GM19324 (cell line): ENCODE results near the gene NFE2L3.
"Not testable (repeated sequence)": the region's sequence is repeated elsewhere in the genome, so short reads cannot be mapped to it uniquely, and the experiment has no call there.

Experiments
- ATAC-seq: cut with Tn5 transposase; IDR thresholded peaks from one replicate; pipeline ENCODE4 v1.9.1; 2021; ENCODE audit warnings: mild to moderate bottlenecking, moderate library complexity; ENCODE audit not compliant: unreplicated experiment, low FRiP score

Gene NFE2L3

GRCh38 chr7:26185844-26186180 lies 33.8 kb downstream of the NFE2L3 start:
- ATAC-seq, result peak; percentile 14

GRCh38 chr7:26186364-26187311 lies 34.6 kb downstream of the NFE2L3 start:
- ATAC-seq, result no peak

GRCh38 chr7:26187380-26188205 lies 35.6 kb downstream of the NFE2L3 start:
- ATAC-seq, result no peak

GRCh38 chr7:26188206-26188956 lies 36.4 kb downstream of the NFE2L3 start:
- ATAC-seq, result no peak

GRCh38 chr7:26188957-26189541 lies 37.1 kb downstream of the NFE2L3 start:
- no peak for ATAC-seq

GRCh38 chr7:26189697-26190096 lies 37.7 kb downstream of the NFE2L3 start:
- no peak for ATAC-seq

- no peak for ATAC-seq
Measured at GRCh38 chr7:26190417-26190869, 38.4 kb downstream of the NFE2L3 start.

GRCh38 chr7:26191233-26191973 lies 39.4 kb downstream of the NFE2L3 start:
- no peak for ATAC-seq

GRCh38 chr7:26191974-26192479 lies 40.0 kb downstream of the NFE2L3 start:
- ATAC-seq, result no peak

- ATAC-seq, result no peak
Measured at GRCh38 chr7:26192485-26193087, 40.6 kb downstream of the NFE2L3 start.

- ATAC-seq, result no peak
Measured at GRCh38 chr7:26193432-26194207, 41.6 kb downstream of the NFE2L3 start.

GRCh38 chr7:26194764-26195163 lies 42.8 kb downstream of the NFE2L3 start:
- ATAC-seq, result not testable (repeated sequence)

- ATAC-seq, result no peak
Measured at GRCh38 chr7:26195182-26195581, 43.2 kb downstream of the NFE2L3 start.

- ATAC-seq, result no peak
Measured at GRCh38 chr7:26195867-26196657, 44.1 kb downstream of the NFE2L3 start.

- no peak for ATAC-seq
Measured at GRCh38 chr7:26197153-26198115, 45.4 kb downstream of the NFE2L3 start.

- no peak for ATAC-seq
Measured at GRCh38 chr7:26198133-26198780, 46.3 kb downstream of the NFE2L3 start.
